AG04449 (cell line): ENCODE results near the gene IMMP2L.
"Not testable (repeated sequence)": the region's sequence is repeated elsewhere in the genome, so short reads cannot be mapped to it uniquely, and the experiment has no call there.

Experiments
- CTCF ChIA-PET: fragments of 350-600 bp; formaldehyde crosslinking; extraction: SDS; loops from one replicate; lab custom pipeline; 2021; ENCODE audit warnings: antibody characterized with exemption; lab: Yijun Ruan, JAX
- POLR2A ChIA-PET: fragments of 400-600, 350-600 bp; formaldehyde crosslinking; extraction: SDS; loops from one replicate; lab custom pipeline; 2020; ENCODE audit warnings: antibody characterized with exemption, inconsistent platforms; lab: Yijun Ruan, JAX
- DNase-seq: peaks from one replicate; pipeline ENCODE4 v3.0.0-alpha.2; 2010; ENCODE audit warnings: low read depth, low spot score
- H3K4me3 ChIP-seq: 2 replicates; pipeline ENCODE4 v1.5.1; 2011; ENCODE audit warnings: low read depth, mild to moderate bottlenecking, control low read depth, low read length
- CTCF ChIP-seq: IDR thresholded peaks from one replicate; pipeline ENCODE4 v1.5.1; 2011; ENCODE audit warnings: mild to moderate bottlenecking, moderate library complexity, low read length, control low read depth, inconsistent platforms; ENCODE audit not compliant: insufficient read depth; ENCODE audit errors: missing control alignments

Gene IMMP2L

DNA sequence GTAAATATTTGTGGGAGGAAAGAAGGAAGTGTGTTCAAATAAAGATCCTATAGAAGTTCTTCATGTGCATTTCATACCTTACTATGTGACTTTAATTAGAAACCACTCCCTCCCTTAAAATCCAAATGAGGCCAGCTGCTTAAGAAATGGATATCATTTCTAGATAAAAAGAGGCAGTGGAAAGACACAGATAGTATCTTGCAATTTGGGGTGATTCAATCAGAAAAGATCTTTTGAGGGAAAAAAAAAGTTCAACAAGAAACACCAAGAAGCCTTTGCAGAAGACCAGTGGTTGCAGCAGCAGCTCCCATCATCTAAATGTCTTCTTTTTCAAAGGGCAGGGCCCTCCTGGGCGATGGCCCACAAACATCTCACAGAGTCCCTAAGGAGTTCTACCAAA is 271.3 kb downstream of the IMMP2L start:
- TF ChIP-seq CTCF = no peak
- no peak overlapping the region for H3K4me3 ChIP-seq
- no peak for DNase-seq
- ChIA-PET POLR2A (no interaction called here), CTCF (no interaction called here)

DNA sequence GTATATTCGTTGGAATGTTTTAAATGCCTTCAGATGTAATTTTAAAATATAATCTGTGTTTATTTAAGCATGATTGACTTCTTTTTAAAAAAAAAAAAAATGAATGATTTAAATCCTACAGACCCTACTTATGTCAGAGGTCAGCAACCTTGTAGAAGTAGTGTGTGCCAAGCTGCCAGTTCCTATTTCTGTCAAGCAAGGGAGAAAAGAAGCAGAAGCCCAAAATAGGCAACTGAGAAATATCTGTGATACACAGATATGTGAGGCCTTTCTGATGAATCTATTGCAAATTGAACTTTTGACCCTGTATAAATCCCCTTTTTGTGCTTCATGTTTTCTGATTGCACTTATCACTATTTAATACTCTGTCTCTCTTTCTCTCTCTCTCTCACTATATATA is 271.9 kb downstream of the IMMP2L start:
- no peak for DNase-seq
- CTCF ChIA-PET = no interaction called here
- POLR2A ChIA-PET = no interaction called here
- H3K4me3 ChIP-seq = no peak overlapping the region
- TF ChIP-seq CTCF = no peak

DNA sequence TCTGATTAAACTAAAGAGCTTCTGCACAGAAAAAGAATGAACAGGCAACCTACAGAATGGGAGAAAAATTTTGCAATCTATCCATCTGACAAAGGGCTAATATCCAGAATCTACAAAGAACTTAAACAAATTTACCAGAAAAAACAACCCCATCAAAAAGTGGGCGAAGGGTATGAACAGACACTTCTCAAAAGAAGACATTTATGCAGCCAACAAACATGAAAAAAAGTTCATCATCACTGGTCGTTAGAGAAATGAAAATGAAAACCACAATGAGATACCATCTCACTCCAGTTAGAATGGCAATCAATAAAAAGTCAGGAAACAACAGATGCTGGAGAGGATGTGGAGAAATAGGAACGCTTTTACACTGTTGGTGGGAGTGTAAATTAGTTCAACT is 273.9 kb downstream of the IMMP2L start:
- H3K4me3 ChIP-seq, POLR2A ChIA-PET, CTCF ChIA-PET: not testable (repeated sequence)

DNA sequence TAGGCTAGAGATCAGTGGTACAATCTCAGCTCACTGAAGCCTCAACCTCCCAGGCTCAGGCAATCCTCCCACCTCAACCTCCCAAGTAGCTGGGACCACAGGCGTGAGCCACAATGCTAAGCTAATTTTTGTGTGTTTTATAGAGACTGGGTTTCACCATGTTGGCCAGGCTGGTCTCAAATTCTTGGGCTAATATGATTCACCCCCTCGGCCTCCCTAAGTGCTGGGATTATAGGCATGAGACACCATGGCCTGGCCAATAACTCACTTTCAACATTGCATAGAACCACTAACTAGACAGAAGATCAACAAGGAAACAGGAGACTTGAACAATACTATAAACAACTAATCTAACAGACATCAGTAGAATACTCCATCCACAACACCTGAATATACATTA is 279.7 kb downstream of the IMMP2L start:
- no peak for DNase-seq
- TF ChIP-seq CTCF = no peak
- H3K4me3 ChIP-seq = no peak overlapping the region
- POLR2A ChIA-PET = no interaction called here
- CTCF ChIA-PET = no interaction called here

More for the DNA sequence above, 273.9 kb downstream of the IMMP2L start:
- DNase-seq = not testable (repeated sequence)

DNA sequence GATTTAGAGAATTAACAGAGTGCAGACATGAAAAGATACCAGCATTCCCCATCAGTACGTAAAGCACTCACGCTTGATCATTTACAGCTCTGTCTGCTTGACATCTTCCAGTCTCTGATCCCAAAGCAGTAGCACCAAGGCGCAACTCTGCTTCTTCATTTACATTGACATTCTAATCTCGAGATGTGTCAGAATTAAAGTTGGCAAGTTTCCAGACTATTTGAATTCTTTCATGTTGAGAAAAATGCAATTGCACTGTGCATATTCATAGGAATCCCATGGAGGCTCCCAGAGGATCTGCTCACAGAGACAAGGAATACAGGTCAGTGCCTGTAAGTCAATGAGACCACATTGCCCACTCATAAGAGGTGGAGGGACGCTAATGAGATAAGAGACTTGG is 287.4 kb downstream of the IMMP2L start:
- POLR2A ChIA-PET = no interaction called here
- DNase-seq = no peak
- no peak overlapping the region for H3K4me3 ChIP-seq
- CTCF ChIA-PET = interaction anchor here (0.7 kb wide), 1 partner anchor 19 kb away, joined by 3 read pairs; no protein-coding TSS in a partner anchor
- no peak for TF ChIP-seq CTCF

- ChIA-PET POLR2A (no interaction called here), CTCF (no interaction called here)
- no peak for TF ChIP-seq CTCF
- DNase-seq = no peak
- no peak overlapping the region for H3K4me3 ChIP-seq
Measured at GRCh38 chr7:111272092-111272491, 290.2 kb downstream of the IMMP2L start.

- DNase-seq, POLR2A ChIA-PET, H3K4me3 ChIP-seq, CTCF ChIA-PET: not testable (repeated sequence)
Measured at GRCh38 chr7:111270794-111271193, 291.5 kb downstream of the IMMP2L start.
